Measurements from ENCODE around the gene CRHR1.

GRCh38 chr17:45785480-45786193, 1.5 kb downstream of the CRHR1 start:
- no peak for TF ChIP-seq YY1 (IDR thresholded peaks at IDR 0.05; ENCODE audit: insufficient read depth, insufficient read length)
- no peak for TF ChIP-seq ZNF274 (IDR thresholded peaks at IDR 0.05; ENCODE audit: low read depth, low read length)
